ELF-1 (cell line): ENCODE measurements around the gene CCDC158.
A peak's percentile ranks its signal among the peaks of the same experiment; 100 is the strongest.
"Not testable (repeated sequence)": the region's sequence is repeated elsewhere in the genome, so short reads cannot be mapped to it uniquely, and the experiment has no call there.

Experiments
- DNase-seq: peaks from one replicate; pipeline ENCODE4 v3.0.0-alpha.2; 2016; ENCODE audit warnings: low read depth, low spot score

CCDC158 gene

GRCh38 chr4:76430519-76431388, 9.8 kb upstream of the CCDC158 start:
- DNase-seq: peak; percentile 39

- no peak for DNase-seq
Observed at GRCh38 chr4:76429636-76430035, 8.7 kb upstream of the CCDC158 start.

GRCh38 chr4:76426272-76426671, 5.3 kb upstream of the CCDC158 start:
- DNase-seq: no peak

- not testable (repeated sequence) for DNase-seq
Observed at GRCh38 chr4:76423159-76423558, 2.2 kb upstream of the CCDC158 start.

- DNase-seq: no peak
Observed at GRCh38 chr4:76420188-76420761, 666 bp downstream of the CCDC158 start.

GRCh38 chr4:76410636-76411035, 10.3 kb downstream of the CCDC158 start:
- no peak for DNase-seq

- DNase-seq: no peak
Observed at GRCh38 chr4:76407440-76408119, 13.4 kb downstream of the CCDC158 start.

GRCh38 chr4:76406081-76406480, 14.9 kb downstream of the CCDC158 start:
- no peak for DNase-seq

GRCh38 chr4:76401654-76402053, 19.3 kb downstream of the CCDC158 start:
- DNase-seq: no peak

- DNase-seq: peak; percentile 12
Observed at GRCh38 chr4:76388160-76388908, 32.6 kb downstream of the CCDC158 start.

GRCh38 chr4:76386566-76387305, 34.2 kb downstream of the CCDC158 start:
- no peak for DNase-seq

- DNase-seq: no peak
Observed at GRCh38 chr4:76385974-76386373, 35.0 kb downstream of the CCDC158 start.

- no peak for DNase-seq
Observed at GRCh38 chr4:76384052-76384451, 36.9 kb downstream of the CCDC158 start.

GRCh38 chr4:76383001-76383400, 37.9 kb downstream of the CCDC158 start:
- DNase-seq: no peak

GRCh38 chr4:76381986-76382385, 39.0 kb downstream of the CCDC158 start:
- no peak for DNase-seq

GRCh38 chr4:76380561-76380960, 40.4 kb downstream of the CCDC158 start:
- peak; percentile 72 for DNase-seq

- DNase-seq: no peak
Observed at GRCh38 chr4:76377911-76378310, 43.0 kb downstream of the CCDC158 start.

- DNase-seq: no peak
Observed at GRCh38 chr4:76377481-76377901, 43.5 kb downstream of the CCDC158 start.

- DNase-seq: no peak
Observed at GRCh38 chr4:76376534-76376933, 44.4 kb downstream of the CCDC158 start.

- DNase-seq: no peak
Observed at GRCh38 chr4:76375703-76376102, 45.2 kb downstream of the CCDC158 start.

GRCh38 chr4:76374798-76375197, 46.1 kb downstream of the CCDC158 start:
- no peak for DNase-seq
